ENCODE data around the gene FAAP20. TPM values are rescaled to one million over a fixed set of nuclear protein-coding genes. Genes with fewer than 3 reads are reported as not detected.

Gene FAAP20
- total RNA-seq, 2 experiments from 2014 or later = 69.7 to 74.4 TPM

DNA sequence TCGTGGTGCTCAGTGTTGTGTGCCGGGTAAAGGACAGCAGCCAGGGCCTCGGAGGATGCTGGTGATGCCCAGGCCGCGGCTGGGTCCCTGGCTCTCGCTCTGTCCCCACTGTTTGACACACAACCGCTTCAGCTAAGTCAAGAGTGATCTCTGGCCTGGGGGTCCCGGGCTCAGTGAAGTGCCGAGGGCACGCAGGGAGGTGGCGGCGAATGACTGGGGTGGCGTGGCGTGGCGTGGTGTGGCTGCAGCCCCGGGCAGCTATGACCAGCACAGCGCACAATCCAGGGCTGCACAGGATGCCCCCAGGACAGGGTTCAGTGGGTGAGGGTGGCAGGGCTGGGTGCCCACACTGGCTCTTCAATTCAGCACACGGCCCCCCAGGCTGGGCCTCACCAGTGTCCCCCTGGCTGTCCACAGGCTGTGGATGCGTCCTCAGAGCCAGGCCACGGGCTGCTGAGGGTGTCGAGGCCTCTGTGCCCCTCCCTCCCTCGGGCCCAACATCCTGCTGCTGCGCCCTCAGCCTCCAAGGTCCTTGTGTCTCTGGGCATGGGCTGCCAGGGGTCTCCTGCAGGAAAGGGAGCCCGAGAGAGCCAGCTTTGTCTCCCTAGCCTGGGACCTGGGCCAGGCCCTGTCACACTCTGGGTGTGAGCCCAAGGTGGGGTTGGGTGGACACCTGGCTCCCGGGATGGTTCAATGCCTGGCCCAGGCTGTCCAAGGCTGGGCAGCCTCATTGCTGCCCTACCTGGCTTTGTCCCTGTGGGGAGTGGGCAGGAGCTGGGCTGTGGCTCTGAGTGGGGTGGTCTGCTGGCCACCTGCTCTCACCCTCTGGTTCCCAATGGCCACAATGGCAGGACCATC is 21.6 kb upstream of the FAAP20 start:
- DNase-seq (no peak), ATAC-seq (no peak)
- CTCF ChIA-PET = no interaction called here
- H3K4me1 Mint-ChIP-seq (ENCODE audit: low read depth) = peaks cover 17% of the 10 kb centered on the region
- POLR2A ChIA-PET = no interaction called here
- H3K9me3 Mint-ChIP-seq (ENCODE audit: insufficient read depth) = no peaks in the 10 kb centered on the region
- H3K27me3 Mint-ChIP-seq (ENCODE audit: low read depth) = peaks cover 13% of the 10 kb centered on the region
- H3K4me3 Mint-ChIP-seq = no peak overlapping the region
- H3K27ac Mint-ChIP-seq = no peak overlapping the region
- no peaks in the 10 kb centered on the region for H3K36me3 Mint-ChIP-seq (ENCODE audit: low read depth)

GRCh38 chr1:2215329-2215728 is 20.8 kb upstream of the FAAP20 start:
- H3K9me3 Mint-ChIP-seq (ENCODE audit: insufficient read depth) = no peaks in the 10 kb centered on the region
- H3K4me1 Mint-ChIP-seq (ENCODE audit: low read depth) = peaks cover 17% of the 10 kb centered on the region
- peaks cover 8% of the 10 kb centered on the region for H3K27me3 Mint-ChIP-seq (ENCODE audit: low read depth)
- no peaks in the 10 kb centered on the region for H3K36me3 Mint-ChIP-seq (ENCODE audit: low read depth)
- ATAC-seq (no peak), DNase-seq (no peak)
- CTCF ChIA-PET = no interaction called here
- no peak overlapping the region for H3K27ac Mint-ChIP-seq
- POLR2A ChIA-PET = no interaction called here
- no peak overlapping the region for H3K4me3 Mint-ChIP-seq

DNA sequence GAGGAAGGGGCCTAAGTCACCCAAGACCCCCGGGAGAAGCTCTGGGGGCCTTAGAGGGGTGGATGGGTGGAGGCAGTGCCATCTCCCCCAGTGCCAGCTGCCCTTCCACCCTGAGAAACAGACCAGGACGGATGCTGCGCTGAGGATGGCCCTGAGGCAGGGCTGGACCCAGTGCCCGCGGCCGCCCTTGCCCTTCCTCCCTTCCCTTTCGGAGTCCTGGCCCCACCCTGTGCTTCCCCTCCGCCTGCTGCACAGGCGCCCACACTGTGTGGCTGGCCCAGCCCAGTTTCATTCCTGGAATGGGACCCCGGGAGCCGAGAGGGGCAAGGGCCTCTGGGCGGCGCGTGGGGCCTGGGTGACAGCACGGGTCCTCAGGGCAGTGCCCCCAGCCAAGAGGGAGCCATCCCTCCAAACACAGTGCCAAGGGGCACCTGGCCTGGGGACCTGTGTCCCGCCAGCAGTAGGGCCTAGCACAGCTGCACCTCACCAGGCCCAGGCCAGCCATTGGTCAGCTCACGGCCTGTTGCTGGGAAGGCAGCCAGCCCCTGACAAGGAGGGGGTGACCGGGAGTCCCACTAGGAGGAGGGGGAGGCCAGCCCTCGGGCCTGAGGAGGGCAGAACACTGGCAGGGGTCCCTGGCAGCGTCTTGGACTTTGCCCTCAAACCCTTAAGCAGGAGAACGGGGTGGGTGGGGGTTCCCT is 20.1 kb upstream of the FAAP20 start:
- CTCF ChIA-PET = no interaction called here
- H3K4me1 Mint-ChIP-seq (ENCODE audit: low read depth) = peaks cover 17% of the 10 kb centered on the region
- POLR2A ChIA-PET = no interaction called here
- no peak overlapping the region for H3K27ac Mint-ChIP-seq
- DNase-seq (no peak), ATAC-seq (no peak)
- H3K27me3 Mint-ChIP-seq (ENCODE audit: low read depth) = peaks cover 8% of the 10 kb centered on the region
- H3K4me3 Mint-ChIP-seq = no peak overlapping the region
- no peaks in the 10 kb centered on the region for H3K36me3 Mint-ChIP-seq (ENCODE audit: low read depth)
- no peaks in the 10 kb centered on the region for H3K9me3 Mint-ChIP-seq (ENCODE audit: insufficient read depth)

DNA sequence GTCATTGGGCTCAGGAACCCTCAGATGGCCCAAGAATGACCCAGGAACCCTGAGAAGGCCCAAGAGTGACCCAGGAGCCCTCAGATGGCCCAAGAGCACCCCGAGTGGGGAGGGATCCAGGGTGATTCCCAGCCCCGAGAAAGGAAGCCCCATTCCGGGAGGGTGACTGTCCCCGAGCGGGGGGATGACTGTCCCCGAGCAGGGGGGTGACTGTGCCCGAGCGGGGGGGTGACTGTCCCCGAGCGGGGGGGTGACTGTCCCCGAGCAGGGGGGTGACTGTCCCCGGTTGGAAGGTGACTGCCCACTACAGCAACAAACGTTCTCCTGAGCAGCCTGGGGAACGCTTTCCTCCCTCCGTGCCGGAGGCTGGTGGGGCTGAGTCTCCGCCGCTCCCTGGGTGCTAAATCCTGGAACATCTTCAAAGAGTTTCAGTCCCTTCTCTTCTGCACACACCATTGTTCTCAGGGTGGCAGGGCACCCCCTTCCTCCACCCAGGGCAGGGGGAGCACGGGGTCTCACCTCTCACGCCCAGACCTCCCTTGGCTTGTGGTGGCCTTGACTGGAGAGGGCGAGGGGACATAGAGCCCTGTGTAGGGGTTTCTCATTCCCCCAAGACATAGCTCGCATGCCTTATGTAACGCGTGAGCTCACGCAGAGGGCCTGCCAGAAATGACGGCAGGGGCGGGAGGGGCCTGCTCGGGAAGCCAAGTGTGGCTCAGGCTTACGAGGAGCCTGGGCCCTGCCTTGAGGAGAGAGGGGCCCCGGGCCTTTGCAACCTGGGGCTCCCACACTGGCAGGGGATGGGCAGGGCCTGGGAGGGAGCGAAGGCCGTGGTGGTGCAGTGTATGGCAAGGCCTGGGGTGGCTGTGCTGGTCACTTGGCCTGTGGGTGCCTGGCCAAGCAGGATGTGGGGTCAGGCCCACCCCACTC is 19.3 kb upstream of the FAAP20 start:
- no peak for ATAC-seq
- ChIA-PET POLR2A (no interaction called here), CTCF (no interaction called here)
- no peak overlapping the region for H3K27ac Mint-ChIP-seq
- H3K4me3 Mint-ChIP-seq = no peak overlapping the region
- no peaks in the 10 kb centered on the region for H3K36me3 Mint-ChIP-seq (ENCODE audit: low read depth)
- H3K4me1 Mint-ChIP-seq (ENCODE audit: low read depth) = peaks cover 17% of the 10 kb centered on the region
- H3K27me3 Mint-ChIP-seq (ENCODE audit: low read depth) = peaks cover 4% of the 10 kb centered on the region
- H3K9me3 Mint-ChIP-seq (ENCODE audit: insufficient read depth) = no peaks in the 10 kb centered on the region
- no peak for DNase-seq

DNA sequence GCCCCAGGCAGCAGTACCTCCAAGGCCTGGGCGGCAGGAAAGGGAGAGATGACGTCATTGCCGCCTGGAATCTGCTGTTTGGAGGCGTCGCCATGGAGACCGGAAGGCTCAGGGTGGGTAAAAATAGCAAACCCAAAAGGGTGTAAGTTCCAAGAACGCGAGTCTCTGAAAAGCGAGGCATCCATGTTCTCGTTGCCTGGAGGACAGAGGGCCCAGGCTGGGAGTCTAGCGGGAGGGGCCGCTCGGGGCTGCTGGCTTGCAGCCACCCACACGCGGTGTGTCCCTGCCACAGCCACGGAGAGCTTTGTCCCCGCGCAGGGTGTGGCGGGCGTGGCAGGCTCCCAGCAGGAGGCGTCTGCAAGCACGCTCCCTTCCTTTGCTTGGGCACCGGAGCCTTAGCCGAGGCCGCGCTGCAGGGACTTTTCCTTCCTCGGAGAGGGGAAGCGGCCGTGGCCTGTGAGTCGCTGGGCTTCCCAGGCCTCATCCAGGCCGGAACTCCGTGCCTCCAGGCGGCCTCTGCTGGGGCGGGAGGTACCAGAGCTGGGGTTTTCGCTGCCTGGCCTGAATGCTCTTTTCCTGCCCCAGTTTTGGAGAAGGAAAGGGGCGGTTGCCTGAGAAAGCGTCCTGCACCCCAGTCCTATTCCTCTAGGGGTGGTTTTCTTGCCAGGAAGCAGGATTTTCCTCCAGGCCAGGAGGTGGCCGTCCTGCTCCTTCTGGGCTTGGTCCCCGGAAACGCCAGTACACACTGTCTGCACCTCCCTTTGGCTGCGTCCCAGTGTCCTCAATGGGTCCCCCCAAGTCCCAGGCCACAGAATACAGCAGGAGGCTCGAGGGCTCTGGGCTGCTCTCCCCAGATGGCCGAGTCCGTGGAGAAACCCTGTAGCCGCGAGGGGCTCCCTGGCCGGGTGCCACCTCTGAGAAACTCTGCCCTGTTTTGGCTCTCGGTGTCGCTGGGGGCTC is 18.2 kb upstream of the FAAP20 start:
- peak overlapping the region; percentile 25 for H3K4me3 Mint-ChIP-seq
- POLR2A ChIA-PET = interaction anchor here (0.6 to 1.0 kb wide), 3 partner anchors 16 to 335 kb away, joined by 3 to 5 read pairs (median 3); no protein-coding TSS in a partner anchor

GRCh38 chr1:2212274-2212531 is 17.6 kb upstream of the FAAP20 start:
- no peak for ATAC-seq
- Mint-ChIP-seq H3K27ac (no peak overlapping the region), H3K4me3 (no peak overlapping the region), H3K9me3 (ENCODE audit: insufficient read depth) (no peaks in the 10 kb centered on the region), H3K27me3 (ENCODE audit: low read depth) (no peaks in the 10 kb centered on the region), H3K36me3 (ENCODE audit: low read depth) (no peaks in the 10 kb centered on the region), H3K4me1 (ENCODE audit: low read depth) (peaks cover 17% of the 10 kb centered on the region)
- CTCF ChIA-PET = interaction anchor here (0.6 to 1.2 kb wide), 3 partner anchors 17 to 170 kb away, joined by 3 to 5 read pairs (median 3); partner anchors contain the start of gene FAAP20
- DNase-seq = no peak
- POLR2A ChIA-PET = interaction anchor here (0.6 to 1.0 kb wide), 3 partner anchors 16 to 335 kb away, joined by 3 to 5 read pairs (median 3); no protein-coding TSS in a partner anchor

More for the DNA sequence above, 18.2 kb upstream of the FAAP20 start:
- peak overlapping the region; percentile 25 for H3K27ac Mint-ChIP-seq
- peak; percentile 84 for ATAC-seq
- H3K9me3 Mint-ChIP-seq (ENCODE audit: insufficient read depth) = no peaks in the 10 kb centered on the region
- peak; percentile 79 for DNase-seq
- CTCF ChIA-PET = interaction anchor here (0.6 to 1.2 kb wide), 3 partner anchors 18 to 169 kb away, joined by 3 to 5 read pairs (median 3); partner anchors contain the start of gene FAAP20
- no peaks in the 10 kb centered on the region for H3K36me3 Mint-ChIP-seq (ENCODE audit: low read depth)
- H3K27me3 Mint-ChIP-seq (ENCODE audit: low read depth) = no peaks in the 10 kb centered on the region
- H3K4me1 Mint-ChIP-seq (ENCODE audit: low read depth) = peaks cover 17% of the 10 kb centered on the region

GRCh38 chr1:2210786-2211185 is 16.2 kb upstream of the FAAP20 start:
- Mint-ChIP-seq H3K27me3 (ENCODE audit: low read depth) (no peaks in the 10 kb centered on the region), H3K27ac (no peak overlapping the region), H3K9me3 (ENCODE audit: insufficient read depth) (no peaks in the 10 kb centered on the region), H3K4me3 (no peak overlapping the region), H3K4me1 (ENCODE audit: low read depth) (peaks cover 19% of the 10 kb centered on the region), H3K36me3 (ENCODE audit: low read depth) (no peaks in the 10 kb centered on the region)
- ATAC-seq = no peak
- POLR2A ChIA-PET = interaction anchor here (1.3 kb wide), 1 partner anchor 16 kb away, joined by 3 read pairs; no protein-coding TSS in a partner anchor
- peak; percentile 23 for DNase-seq
- CTCF ChIA-PET = no interaction called here

- no peaks in the 10 kb centered on the region for H3K9me3 Mint-ChIP-seq (ENCODE audit: insufficient read depth)
- POLR2A ChIA-PET = interaction anchor here (0.8 to 1.3 kb wide), 2 partner anchors 15 to 337 kb away, joined by 3 read pairs; no protein-coding TSS in a partner anchor
- H3K27ac Mint-ChIP-seq = no peak overlapping the region
- DNase-seq = peak; percentile 19
- ATAC-seq = no peak
- CTCF ChIA-PET = no interaction called here
- no peaks in the 10 kb centered on the region for H3K36me3 Mint-ChIP-seq (ENCODE audit: low read depth)
- no peak overlapping the region for H3K4me3 Mint-ChIP-seq
- peaks cover 20% of the 10 kb centered on the region for H3K4me1 Mint-ChIP-seq (ENCODE audit: low read depth)
- no peaks in the 10 kb centered on the region for H3K27me3 Mint-ChIP-seq (ENCODE audit: low read depth)
These were observed 15.6 kb upstream of the FAAP20 start for GRCh38 chr1:2210084-2210653.

- H3K36me3 Mint-ChIP-seq (ENCODE audit: low read depth) = no peaks in the 10 kb centered on the region
- no peak overlapping the region for H3K27ac Mint-ChIP-seq
- CTCF ChIA-PET = interaction anchor here (1.1 kb wide), 1 partner anchor 14 kb away, joined by 4 read pairs; the partner anchor contains the start of gene FAAP20
- H3K4me3 Mint-ChIP-seq = no peak overlapping the region
- POLR2A ChIA-PET = interaction anchor here (0.8 to 1.3 kb wide), 2 partner anchors 15 to 338 kb away, joined by 3 read pairs; no protein-coding TSS in a partner anchor
- H3K4me1 Mint-ChIP-seq (ENCODE audit: low read depth) = peaks cover 21% of the 10 kb centered on the region
- no peaks in the 10 kb centered on the region for H3K9me3 Mint-ChIP-seq (ENCODE audit: insufficient read depth)
- ATAC-seq = no peak
- no peaks in the 10 kb centered on the region for H3K27me3 Mint-ChIP-seq (ENCODE audit: low read depth)
- peak; percentile 19 for DNase-seq
These were observed 15.0 kb upstream of the FAAP20 start for GRCh38 chr1:2209400-2210083.

All from activated CD8-positive, alpha-beta T cell treated with anti-CD3 and anti-CD28 coated beads, Interleukin-2, amount 10 ng/mL, durations not matched to agents 7 days and 5 days (primary cell).